A549 treated with Hydrocortisone at 1 μM for 4 hours (cell line): ENCODE measurements around the gene PIPOX. TPM values are rescaled to one million over a fixed set of nuclear protein-coding genes. Genes with fewer than 3 reads are reported as not detected.

Experiments used
- total RNA-seq: library from RNA; stranded (reverse); fragments of 200-300 nt; extraction: Qiagen RNA extraction; gene quantifications from 5 replicates; pipeline ENCODE4 v1.2.3, GENCODE V29; 2022

Gene PIPOX
- total RNA-seq = 0.10 to 0.43 TPM (median 0.22 TPM) in 4 of 5 replicates, not detected in the other

DNA sequence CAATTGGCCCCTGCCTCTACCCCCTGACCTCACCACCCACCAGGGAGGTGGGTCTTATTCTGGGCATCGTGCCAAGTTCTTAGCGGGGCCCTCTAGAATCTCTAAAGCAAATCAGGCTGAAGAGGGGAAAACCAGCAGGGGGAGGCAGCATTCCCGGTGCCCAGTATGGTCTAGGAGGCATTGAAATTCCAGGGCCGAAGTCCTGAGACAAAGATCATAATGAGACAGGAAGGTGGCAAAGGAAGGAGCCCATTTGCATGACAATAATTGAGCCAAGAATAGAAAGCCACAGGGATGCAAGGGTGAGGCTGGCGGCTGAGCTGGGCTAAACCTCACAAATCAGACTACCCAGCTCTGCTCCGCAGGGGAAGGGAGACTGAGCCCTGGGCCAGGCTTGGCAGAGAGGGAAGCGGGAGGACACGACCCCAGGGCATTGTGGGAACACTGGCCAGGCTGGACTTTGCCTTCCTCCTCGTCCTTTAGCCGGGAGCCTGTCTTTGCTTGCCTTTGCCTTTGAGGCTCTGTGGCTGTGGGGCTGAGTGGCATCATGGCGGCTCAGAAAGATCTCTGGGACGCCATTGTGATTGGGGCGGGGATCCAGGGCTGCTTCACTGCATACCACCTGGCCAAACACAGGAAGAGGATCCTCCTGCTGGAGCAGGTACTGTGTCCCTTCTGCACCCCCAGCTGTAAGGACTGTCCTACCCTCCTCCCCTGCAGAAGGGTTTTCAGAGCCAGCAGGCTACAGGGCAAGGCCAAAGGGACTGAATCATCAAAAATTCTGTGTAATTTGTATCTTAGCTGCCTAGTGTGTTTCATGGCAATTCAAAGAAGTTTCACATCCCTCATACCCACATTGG, at the start of gene PIPOX:
TSS of gene PIPOX (plus strand) at position 463 of the 860 bp plus-strand sequence. CDS start at position 548, 85 bp downstream.

GRCh38 chr17:29005936-29006511, 36.9 kb upstream of the PIPOX start, which contains the start of gene SEZ6:
TSS of gene SEZ6 (minus strand) at chr17:29006033. CDS start at chr17:29005869, 164 bp downstream.

Other genes with a start within 250 kb of the PIPOX start
- 37.6 to 44.6 TPM (median 41.0 TPM) in 5 replicates for gene FAM222B, start 200.4 kb upstream of the PIPOX start, total RNA-seq
- gene ERAL1, start 188.1 kb upstream of the PIPOX start, total RNA-seq = 86.8 to 92.5 TPM (median 88.1 TPM) in 5 replicates
- gene FLOT2, start 145.4 kb upstream of the PIPOX start, total RNA-seq = 78.7 to 90.2 TPM (median 85.3 TPM) in 5 replicates
- gene DHRS13, start 140.1 kb upstream of the PIPOX start, total RNA-seq = 5.6 to 6.9 TPM (median 6.5 TPM) in 5 replicates
- 29.2 to 36.2 TPM (median 32.2 TPM) in 5 replicates for gene PHF12, start 91.6 kb upstream of the PIPOX start, total RNA-seq
- gene SEZ6, start 37.1 kb upstream of the PIPOX start, total RNA-seq = 0.07 TPM in 1 of 5 replicates, not detected in the others
- gene MYO18A, start 137.3 kb downstream of the PIPOX start, total RNA-seq = 22.4 to 27.8 TPM (median 24.8 TPM) in 5 replicates
- gene CRYBA1, start 203.7 kb downstream of the PIPOX start, total RNA-seq = not detected in 5 replicates